A549 (cell line): Measurements from ENCODE around the gene FBP1.

Experiments used
- CTCF ChIP-seq: fragments of >200 bp; sonication (Bioruptor Twin); formaldehyde crosslinking; IDR thresholded peaks from 3 replicates; pipeline ENCODE4 v1.5.1; 2016
- E2F6 ChIP-seq: IDR thresholded peaks from 2 replicates; pipeline ENCODE4 v1.6.1; 2012; ENCODE audit warnings: low read depth, borderline replicate concordance
- FOSL2 ChIP-seq, 2 experiments: fragments of 450-650 bp in 1 of 2; fragments of >200 bp in 1 of 2; sonication (Bioruptor Twin) in 1 of 2; formaldehyde crosslinking; IDR thresholded peaks; 2 replicates each; pipeline versions ENCODE4 v1.5.0 to v1.6.1; 2016 to 2020; ENCODE audit warnings: mild to moderate bottlenecking in 1 of 2, moderate library complexity in 1 of 2
- JUNB ChIP-seq: fragments of >200 bp; sonication (Bioruptor Twin); formaldehyde crosslinking; IDR thresholded peaks from 2 replicates; pipeline ENCODE4 v1.6.1; 2016

GRCh38 chr9:94560237-94560636 is 79.1 kb downstream of the FBP1 start:
- TF ChIP-seq JUNB (no peak), CTCF (no peak), E2F6 (no peak), FOSL2 (IDR thresholded peaks at IDR 0.05) (no peak), FOSL2 (CRISPR knock-in tag; IDR thresholded peaks at IDR 0.05) (no peak)
